ENCODE results near the gene EXOC7. TPM values are rescaled to one million over a fixed set of nuclear protein-coding genes. Genes with fewer than 3 reads are reported as not detected.

Gene EXOC7
- total RNA-seq, 1 donor from 2014 or later = 80.1 TPM

DNA sequence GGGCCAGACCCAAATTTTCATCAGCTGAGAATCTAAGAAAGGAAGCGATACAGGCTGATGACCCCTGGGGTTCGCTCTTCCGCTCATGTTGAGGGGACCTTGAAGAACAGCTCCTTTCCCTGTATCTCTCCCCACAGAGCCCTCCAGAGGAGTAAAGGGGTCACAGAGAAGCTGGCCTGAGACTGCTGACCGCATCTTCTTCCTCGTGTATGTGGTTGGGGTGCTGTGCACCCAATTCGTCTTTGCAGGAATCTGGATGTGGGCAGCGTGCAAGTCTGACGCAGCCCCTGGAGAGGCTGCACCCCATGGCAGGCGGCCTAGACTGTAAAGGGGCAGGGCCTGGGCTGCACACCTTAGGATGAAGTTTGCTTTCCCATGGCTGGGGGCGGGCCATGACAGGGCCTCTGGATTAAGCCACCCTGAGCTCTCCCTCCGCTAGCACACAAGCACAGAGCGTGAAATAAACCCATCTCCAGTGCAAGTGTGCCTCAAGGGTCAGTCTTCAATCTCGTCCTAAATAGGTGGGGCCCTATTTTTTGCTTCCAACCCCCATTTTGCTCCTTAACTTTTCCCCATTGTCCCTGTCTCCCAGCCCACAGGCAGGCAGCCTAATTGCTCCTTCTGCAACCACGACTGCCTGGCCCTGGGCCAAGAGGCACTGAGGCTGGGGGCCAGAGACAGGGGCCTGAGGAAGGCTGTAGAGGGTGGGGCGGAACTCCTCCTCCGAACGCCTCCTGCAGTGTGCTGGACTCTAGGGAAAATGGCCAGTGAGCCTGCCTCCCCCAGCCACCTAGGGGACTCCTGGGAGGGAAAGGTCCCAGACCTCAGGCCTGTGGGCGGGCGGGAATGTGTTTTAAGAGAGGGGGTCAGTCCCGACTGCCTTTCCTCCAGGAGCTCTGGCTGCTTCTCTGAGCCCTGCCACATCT, 21.0 kb downstream of the EXOC7 start:
- peaks cover 40% of the 10 kb centered on the region for H3K27me3 ChIP-seq (ENCODE audit: control insufficient read depth, insufficient read depth, low read length)
- peaks cover 2% of the 10 kb centered on the region for H3K36me3 ChIP-seq (ENCODE audit: control insufficient read depth, insufficient read depth, low read length)
- DNase-seq (ENCODE audit: low read depth) = no peak
- TF ChIP-seq, protein P1, sequence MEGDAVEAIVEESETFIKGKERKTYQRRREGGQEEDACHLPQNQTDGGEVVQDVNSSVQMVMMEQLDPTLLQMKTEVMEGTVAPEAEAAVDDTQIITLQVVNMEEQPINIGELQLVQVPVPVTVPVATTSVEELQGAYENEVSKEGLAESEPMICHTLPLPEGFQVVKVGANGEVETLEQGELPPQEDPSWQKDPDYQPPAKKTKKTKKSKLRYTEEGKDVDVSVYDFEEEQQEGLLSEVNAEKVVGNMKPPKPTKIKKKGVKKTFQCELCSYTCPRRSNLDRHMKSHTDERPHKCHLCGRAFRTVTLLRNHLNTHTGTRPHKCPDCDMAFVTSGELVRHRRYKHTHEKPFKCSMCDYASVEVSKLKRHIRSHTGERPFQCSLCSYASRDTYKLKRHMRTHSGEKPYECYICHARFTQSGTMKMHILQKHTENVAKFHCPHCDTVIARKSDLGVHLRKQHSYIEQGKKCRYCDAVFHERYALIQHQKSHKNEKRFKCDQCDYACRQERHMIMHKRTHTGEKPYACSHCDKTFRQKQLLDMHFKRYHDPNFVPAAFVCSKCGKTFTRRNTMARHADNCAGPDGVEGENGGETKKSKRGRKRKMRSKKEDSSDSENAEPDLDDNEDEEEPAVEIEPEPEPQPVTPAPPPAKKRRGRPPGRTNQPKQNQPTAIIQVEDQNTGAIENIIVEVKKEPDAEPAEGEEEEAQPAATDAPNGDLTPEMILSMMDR (IDR thresholded peaks at IDR 0.05; ENCODE audit: insufficient read depth, low read length, poor library complexity, severe bottlenecking) = no peak
- no peak overlapping the region for H3K4me3 ChIP-seq (ENCODE audit: low read depth, low read length)

DNA sequence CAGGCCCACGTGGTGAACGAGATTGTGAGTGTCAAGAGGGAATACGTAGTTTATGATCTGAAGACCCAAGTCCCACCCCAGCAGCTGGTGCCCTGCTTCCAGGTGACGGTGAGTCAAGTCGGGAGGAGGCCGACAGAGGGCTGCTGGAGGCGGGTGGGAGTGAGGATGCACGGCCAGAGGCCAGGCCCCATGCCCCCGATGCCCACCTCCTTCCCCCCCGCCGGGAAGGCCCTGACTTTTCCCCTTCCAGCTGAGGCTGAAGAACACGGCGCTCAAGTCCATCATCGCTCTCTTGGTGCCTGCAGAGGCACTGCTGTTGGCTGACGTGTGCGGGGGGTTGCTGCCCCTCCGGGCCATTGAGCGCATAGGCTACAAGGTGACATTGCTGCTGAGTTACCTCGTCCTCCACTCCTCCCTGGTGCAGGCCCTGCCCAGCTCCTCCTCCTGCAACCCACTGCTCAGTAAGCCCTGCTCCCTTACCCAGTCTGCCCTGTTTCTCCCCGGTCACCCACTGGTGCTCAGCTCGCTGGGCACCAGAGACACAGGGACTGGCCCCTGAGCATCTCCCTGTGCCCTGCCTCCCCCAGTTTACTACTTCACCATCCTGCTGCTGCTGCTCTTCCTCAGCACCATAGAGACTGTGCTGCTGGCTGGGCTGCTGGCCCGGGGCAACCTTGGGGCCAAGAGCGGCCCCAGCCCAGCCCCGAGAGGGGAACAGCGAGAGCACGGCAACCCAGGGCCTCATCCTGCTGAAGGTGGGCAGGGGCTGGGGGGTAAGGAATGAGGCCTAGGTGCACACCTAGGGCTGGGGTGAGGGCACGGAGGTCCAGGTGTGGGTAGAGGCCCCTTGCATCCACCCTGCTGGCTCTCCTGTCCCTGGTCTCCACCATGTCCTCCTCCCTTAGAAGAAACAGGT, 22.0 kb downstream of the EXOC7 start:
- DNase-seq (ENCODE audit: low read depth) = no peak
- Histone ChIP-seq H3K4me3 (ENCODE audit: low read depth, low read length) (no peak overlapping the region), H3K27me3 (ENCODE audit: control insufficient read depth, insufficient read depth, low read length) (peaks cover 50% of the 10 kb centered on the region), H3K36me3 (ENCODE audit: control insufficient read depth, insufficient read depth, low read length) (peaks cover 2% of the 10 kb centered on the region)
- TF ChIP-seq, protein P1 (IDR thresholded peaks at IDR 0.05; ENCODE audit: insufficient read depth, low read length, poor library complexity, severe bottlenecking) = no peak

DNA sequence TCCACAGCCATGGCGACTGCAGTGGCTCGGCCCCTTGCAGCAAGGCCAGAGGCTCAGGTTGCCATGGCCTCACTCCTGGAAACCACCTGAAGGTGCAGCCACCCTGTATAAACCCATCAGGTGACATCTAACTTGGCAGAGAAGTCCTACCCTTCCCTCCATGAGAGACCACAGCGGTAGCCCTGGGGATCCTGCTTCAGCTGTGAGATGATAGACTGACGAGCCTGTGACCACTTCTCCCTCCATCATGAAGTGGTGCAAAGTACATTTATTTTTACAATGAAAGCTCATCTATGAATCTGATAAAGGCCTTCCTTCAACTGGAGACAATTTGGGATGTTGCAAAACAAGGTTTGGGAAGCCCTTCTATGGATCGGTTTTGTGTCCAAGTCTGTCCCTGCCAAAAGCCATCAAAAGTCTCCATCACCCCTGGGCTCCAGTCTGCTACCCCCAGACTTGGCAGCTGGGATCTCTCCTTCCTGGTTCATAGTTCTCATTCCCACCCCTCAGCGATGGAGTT, 22.8 kb downstream of the EXOC7 start:
- Histone ChIP-seq H3K36me3 (ENCODE audit: control insufficient read depth, insufficient read depth, low read length) (no peaks in the 10 kb centered on the region), H3K4me3 (ENCODE audit: low read depth, low read length) (no peak overlapping the region), H3K27me3 (ENCODE audit: control insufficient read depth, insufficient read depth, low read length) (peaks cover 57% of the 10 kb centered on the region)
- no peak for DNase-seq (ENCODE audit: low read depth)
- TF ChIP-seq, protein P1 (IDR thresholded peaks at IDR 0.05; ENCODE audit: insufficient read depth, low read length, poor library complexity, severe bottlenecking) = no peak

DNA sequence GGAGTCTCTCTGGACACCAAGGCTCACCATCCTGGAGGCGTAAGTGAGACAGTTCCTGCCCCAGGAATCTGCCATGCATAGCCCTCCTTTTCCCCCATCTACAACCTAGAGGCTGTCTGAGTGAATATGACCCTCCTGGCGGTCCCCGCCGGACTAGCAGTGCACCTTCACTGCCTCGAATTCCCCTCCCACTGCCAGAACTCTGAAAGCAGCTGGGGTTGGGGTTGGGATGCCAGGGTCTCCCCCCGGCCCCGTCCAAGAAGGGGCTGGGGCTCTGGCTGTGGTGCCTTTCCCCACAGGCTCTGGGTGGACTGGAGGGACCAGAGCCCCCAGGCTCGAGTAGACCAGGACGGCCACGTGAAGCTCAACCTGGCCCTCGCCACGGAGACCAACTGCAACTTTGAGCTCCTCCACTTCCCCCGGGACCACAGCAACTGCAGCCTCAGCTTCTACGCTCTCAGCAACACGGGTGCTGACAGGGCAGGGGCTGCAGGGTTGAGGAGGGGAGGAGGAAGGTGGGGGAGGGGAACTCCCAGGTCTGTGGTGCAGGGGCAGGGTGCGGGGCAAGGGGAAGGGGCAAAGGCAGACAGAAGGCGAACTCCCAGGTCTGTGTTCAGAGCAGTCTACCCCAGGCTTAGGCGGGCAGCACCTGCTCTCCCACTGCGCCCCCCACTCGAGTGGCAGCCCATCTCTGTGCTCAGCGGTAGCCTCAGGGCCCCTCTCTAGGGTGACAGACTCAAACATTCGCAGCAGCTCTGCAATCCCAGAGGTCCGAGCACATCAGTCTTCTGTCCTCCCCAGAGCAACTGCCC, 23.4 kb downstream of the EXOC7 start:
- TF ChIP-seq, protein P1 (IDR thresholded peaks at IDR 0.05; ENCODE audit: insufficient read depth, low read length, poor library complexity, severe bottlenecking) = peak; percentile 14
- H3K27me3 ChIP-seq (ENCODE audit: control insufficient read depth, insufficient read depth, low read length) = peaks cover 64% of the 10 kb centered on the region
- H3K36me3 ChIP-seq (ENCODE audit: control insufficient read depth, insufficient read depth, low read length) = no peaks in the 10 kb centered on the region
- DNase-seq (ENCODE audit: low read depth) = no peak
- no peak overlapping the region for H3K4me3 ChIP-seq (ENCODE audit: low read depth, low read length)

DNA sequence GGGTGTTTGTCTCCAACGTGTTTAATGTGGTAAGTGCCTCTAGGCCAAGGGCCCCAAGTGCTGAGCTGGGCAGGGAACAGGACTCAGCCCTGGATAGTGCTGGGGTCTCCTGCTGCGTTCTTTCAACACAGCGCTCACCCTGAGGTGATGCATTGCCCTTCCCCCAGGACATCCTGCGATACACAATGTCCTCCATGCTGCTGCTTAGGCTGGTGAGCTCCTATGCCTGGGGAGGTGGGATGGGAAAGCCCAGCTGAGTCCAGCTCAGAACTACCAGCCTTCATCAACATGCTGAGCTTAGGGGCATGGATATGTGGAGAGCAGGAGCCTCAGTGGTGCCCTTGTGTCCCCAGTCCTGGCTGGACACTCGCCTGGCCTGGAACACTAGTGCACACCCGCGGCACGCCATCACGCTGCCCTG, 24.0 kb downstream of the EXOC7 start:
- DNase-seq (ENCODE audit: low read depth) = no peak
- peaks cover 70% of the 10 kb centered on the region for H3K27me3 ChIP-seq (ENCODE audit: control insufficient read depth, insufficient read depth, low read length)
- no peaks in the 10 kb centered on the region for H3K36me3 ChIP-seq (ENCODE audit: control insufficient read depth, insufficient read depth, low read length)
- H3K4me3 ChIP-seq (ENCODE audit: low read depth, low read length) = no peak overlapping the region
- TF ChIP-seq, protein P1 (IDR thresholded peaks at IDR 0.05; ENCODE audit: insufficient read depth, low read length, poor library complexity, severe bottlenecking) = no peak
